Lower leg skin (tissue), 4 donors: ENCODE results near the gene PTPRN2. TPM values are rescaled to one million over a fixed set of nuclear protein-coding genes. Genes with fewer than 3 reads are reported as not detected.
A peak's percentile ranks its signal among the peaks of the same experiment; 100 is the strongest.

ENCODE experiments used
- DNase-seq, 2 donors: peaks; one replicate each; pipeline ENCODE4 v3.0.0-alpha.2; 2019; ENCODE audit warnings: low spot score in 2 of 2
- H3K4me3 ChIP-seq: fragments of 200-600 bp; sonication (generic); 2 replicates; pipeline ENCODE4 v1.5.1; 2017; ENCODE audit warnings: mild to moderate bottlenecking, low read depth; ENCODE audit not compliant: poor library complexity, severe bottlenecking
- POLR2A ChIP-seq, 2 donors: fragments of 450-650 bp; IDR thresholded peaks; one replicate each; pipeline ENCODE4 v1.6.1; 2016 to 2017; ENCODE audit warnings: antibody characterized with exemption in 2 of 2, mild to moderate bottlenecking in 1 of 2, moderate library complexity in 1 of 2
- WGBS, 2 donors: methylation state at CpG; one replicate each; pipeline ENCODE4 v1.1.5; 2018; 5-methylcytosine and 5-hydroxymethylcytosine counted together
- intact Hi-C: fragments of 100-400 bp; cut with DNase I; formaldehyde crosslinking; loops from one replicate; pipeline ENCODE4 v1.15.0; 2023; ENCODE audit warnings: low total_unique reads
- total RNA-seq, 4 donors: library from RNA; depleted of rRNA; stranded (reverse); fragments of >200 nt; gene quantifications; one replicate each; pipeline ENCODE4 v1.1.0, GENCODE V29; 2016
- TF ChIP-seq, protein P1 (sequence below), 3 donors: fragments of 450-650 bp; IDR thresholded peaks; one replicate each; pipeline ENCODE4 v1.5.1; 2016; ENCODE audit warnings: antibody characterized with exemption in 3 of 3, mild to moderate bottlenecking in 3 of 3, moderate library complexity in 2 of 3

PTPRN2 gene
- total RNA-seq, 4 donors from 2014 or later, result 0.11 to 1.6 (median 0.92) TPM

GRCh38 chr7:158023157-158023556, 564.5 kb downstream of the PTPRN2 start:
- intact Hi-C loops, result no loop called here
- TF ChIP-seq POLR2A (IDR thresholded peaks at IDR 0.05), result no peak
- TF ChIP-seq, protein P1, sequence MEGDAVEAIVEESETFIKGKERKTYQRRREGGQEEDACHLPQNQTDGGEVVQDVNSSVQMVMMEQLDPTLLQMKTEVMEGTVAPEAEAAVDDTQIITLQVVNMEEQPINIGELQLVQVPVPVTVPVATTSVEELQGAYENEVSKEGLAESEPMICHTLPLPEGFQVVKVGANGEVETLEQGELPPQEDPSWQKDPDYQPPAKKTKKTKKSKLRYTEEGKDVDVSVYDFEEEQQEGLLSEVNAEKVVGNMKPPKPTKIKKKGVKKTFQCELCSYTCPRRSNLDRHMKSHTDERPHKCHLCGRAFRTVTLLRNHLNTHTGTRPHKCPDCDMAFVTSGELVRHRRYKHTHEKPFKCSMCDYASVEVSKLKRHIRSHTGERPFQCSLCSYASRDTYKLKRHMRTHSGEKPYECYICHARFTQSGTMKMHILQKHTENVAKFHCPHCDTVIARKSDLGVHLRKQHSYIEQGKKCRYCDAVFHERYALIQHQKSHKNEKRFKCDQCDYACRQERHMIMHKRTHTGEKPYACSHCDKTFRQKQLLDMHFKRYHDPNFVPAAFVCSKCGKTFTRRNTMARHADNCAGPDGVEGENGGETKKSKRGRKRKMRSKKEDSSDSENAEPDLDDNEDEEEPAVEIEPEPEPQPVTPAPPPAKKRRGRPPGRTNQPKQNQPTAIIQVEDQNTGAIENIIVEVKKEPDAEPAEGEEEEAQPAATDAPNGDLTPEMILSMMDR (IDR thresholded peaks at IDR 0.05), result no peak
- 72 to 75% methylated on average over 8 of the region's 8 CpGs for WGBS, 2 donors

DNA sequence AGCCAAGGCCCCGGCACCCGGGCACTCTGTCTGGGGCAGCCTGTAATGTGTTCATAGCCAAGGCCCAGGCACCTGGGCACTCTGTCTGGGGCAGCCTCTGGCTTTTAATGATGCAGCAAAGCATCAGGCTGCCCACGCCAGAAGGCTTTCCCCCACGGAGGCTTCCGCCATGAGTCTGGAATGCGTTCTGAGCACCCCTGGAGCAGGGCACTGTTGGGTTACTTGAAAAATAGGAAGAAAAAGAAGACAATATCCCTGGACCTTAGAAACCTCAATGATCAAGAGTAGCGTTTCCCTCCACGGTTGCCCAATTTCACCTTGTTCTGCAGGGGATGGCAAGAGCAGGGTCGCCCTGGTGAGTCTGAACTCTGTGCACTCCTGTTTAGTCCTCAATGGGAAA, 565.0 kb downstream of the PTPRN2 start:
- WGBS, 2 donors, result 92 to 95% methylated on average over 9 of the region's 9 CpGs
- intact Hi-C loops, result no loop called here
- DNase-seq, result peak in 1 of 2 donors; percentile 32

More at GRCh38 chr7:158023157-158023556, 564.5 kb downstream of the PTPRN2 start:
- H3K4me3 ChIP-seq, result no peak overlapping the region
- peak in 1 of 2 donors; percentile 18 for DNase-seq

DNA sequence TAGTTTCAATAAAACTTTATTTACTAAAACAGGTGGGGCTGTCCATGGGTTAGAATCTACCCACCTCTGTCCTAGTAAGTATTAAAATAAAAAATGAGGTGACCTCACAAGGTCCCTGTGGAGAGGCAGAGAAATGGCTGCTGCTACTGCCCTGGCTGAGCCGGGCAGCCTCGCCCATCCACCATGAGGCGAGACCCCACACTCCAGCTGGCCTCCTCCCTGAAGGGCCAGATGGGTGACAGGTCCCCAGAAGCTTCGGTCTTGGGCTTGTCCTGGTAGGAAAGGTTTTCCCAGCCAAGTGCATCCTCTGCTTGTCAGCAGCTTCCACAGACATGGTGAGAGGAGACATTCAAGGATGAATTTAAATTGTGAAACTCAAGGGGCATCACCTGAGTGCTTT, 565.8 kb downstream of the PTPRN2 start:
- intact Hi-C loops, result no loop called here
- peak in 1 of 2 donors; percentile 28 for DNase-seq

More for the DNA sequence above, 565.0 kb downstream of the PTPRN2 start:
- TF ChIP-seq, protein P1 (IDR thresholded peaks at IDR 0.05), result no peak
- TF ChIP-seq POLR2A (IDR thresholded peaks at IDR 0.05), result no peak
- H3K4me3 ChIP-seq, result no peak overlapping the region

DNA sequence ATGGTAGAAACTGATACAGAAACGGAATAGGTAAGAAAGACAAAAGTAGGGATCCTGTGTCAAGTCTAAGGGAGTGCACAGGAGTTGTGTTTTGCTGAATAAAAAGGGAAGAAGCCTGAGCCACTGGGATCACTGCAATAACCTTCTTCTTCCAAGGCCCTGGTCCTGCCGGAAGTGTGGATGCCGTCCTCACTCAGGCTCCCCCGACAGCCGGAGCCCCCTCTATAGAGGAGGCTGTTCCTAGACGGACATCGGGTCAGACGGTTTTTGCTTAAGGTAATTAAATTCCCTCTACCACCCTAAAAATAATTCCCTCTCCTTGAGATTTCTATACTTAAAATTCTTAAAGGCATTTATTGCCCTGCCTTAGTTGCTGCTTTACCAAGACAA, 566.9 kb downstream of the PTPRN2 start:
- no peak overlapping the region for H3K4me3 ChIP-seq
- DNase-seq, result peak in 1 of 2 donors; percentile 74
- intact Hi-C loops, result no loop called here
- 90% methylated on average over 8 of the region's 8 CpGs for WGBS, 2 donors
- TF ChIP-seq, protein P1 (IDR thresholded peaks at IDR 0.05), result no peak
- no peak for TF ChIP-seq POLR2A (IDR thresholded peaks at IDR 0.05)

More for the DNA sequence above, 565.8 kb downstream of the PTPRN2 start:
- H3K4me3 ChIP-seq, result no peak overlapping the region
- 85 to 98% methylated on average over 4 of the region's 4 CpGs for WGBS, 2 donors
- TF ChIP-seq, protein P1 (IDR thresholded peaks at IDR 0.05), result no peak
- TF ChIP-seq POLR2A (IDR thresholded peaks at IDR 0.05), result no peak

GRCh38 chr7:158019726-158020705, 567.6 kb downstream of the PTPRN2 start:
- H3K4me3 ChIP-seq, result no peak overlapping the region
- TF ChIP-seq, protein P1 (IDR thresholded peaks at IDR 0.05), result no peak
- TF ChIP-seq POLR2A (IDR thresholded peaks at IDR 0.05), result no peak
- intact Hi-C loops, result no loop called here
- WGBS, 2 donors, result 92 to 94% methylated on average over 20 to 23 of the region's 27 CpGs
- DNase-seq, result peak in 1 of 2 donors; percentile 68
